Bronchial epithelial cell (primary cell): Measurements from ENCODE around the gene PI4KA. TPM values are rescaled to one million over a fixed set of nuclear protein-coding genes. Genes with fewer than 3 reads are reported as not detected.
"Not testable (repeated sequence)": the region's sequence is repeated elsewhere in the genome, so short reads cannot be mapped to it uniquely, and the experiment has no call there.

Source experiments
- DNase-seq: peaks from one replicate; pipeline ENCODE4 v3.0.0-alpha.2; 2010; ENCODE audit warnings: low read depth
- FAIRE-seq: peaks from 2 replicates; lab custom pipeline; 2011; peaks lifted over from hg19 to GRCh38; lab: Jason Lieb, UNC
- H3K27me3 ChIP-seq: 2 replicates; pipeline ENCODE4 v1.5.1; 2011; ENCODE audit warnings: low read length; ENCODE audit not compliant: control insufficient read depth, insufficient read depth
- H3K36me3 ChIP-seq: 2 replicates; pipeline ENCODE4 v1.5.1; 2011; ENCODE audit warnings: low read length; ENCODE audit not compliant: control insufficient read depth, insufficient read depth
- H3K4me3 ChIP-seq: 2 replicates; pipeline ENCODE4 v1.5.1; 2011; ENCODE audit warnings: mild to moderate bottlenecking, low read depth, low read length, control low read depth
- CTCF ChIP-seq: IDR thresholded peaks from 2 replicates; pipeline ENCODE4 v1.5.1; 2011; ENCODE audit warnings: mild to moderate bottlenecking, moderate library complexity, low read length, control low read depth, inconsistent platforms; ENCODE audit not compliant: insufficient read depth, severe bottlenecking
- total RNA-seq: library from RNA; depleted of rRNA; stranded (reverse); fragments of >200 nt; gene quantifications from 2 replicates; pipeline ENCODE4 v1.2.1, GENCODE V29; 2014

The PI4KA gene
- total RNA-seq, 1 donor from 2014 or later: 9.5 TPM

DNA sequence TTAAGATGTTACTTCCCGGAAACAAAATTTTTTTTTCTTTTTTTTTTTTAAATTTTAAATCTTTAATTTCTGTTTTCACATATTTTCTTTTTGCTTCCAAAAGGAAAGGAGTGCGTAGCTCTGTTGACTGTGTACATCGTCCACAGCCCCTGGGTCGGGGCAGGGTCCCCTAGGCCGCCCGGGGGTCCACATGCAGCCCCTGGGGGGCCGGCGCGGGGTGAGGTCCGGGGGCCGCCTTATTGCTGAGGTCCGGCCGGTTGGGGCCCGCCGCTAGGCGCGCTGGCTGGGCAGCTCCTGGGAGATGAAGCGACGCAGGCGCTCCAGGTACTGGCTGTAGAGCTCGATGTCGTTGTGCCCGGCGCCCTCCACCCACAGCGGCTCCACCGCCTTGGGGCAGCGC is 191.1 kb downstream of the PI4KA start:
- not testable (repeated sequence) for H3K4me3 ChIP-seq, H3K36me3 ChIP-seq, H3K27me3 ChIP-seq, DNase-seq, FAIRE-seq

DNA sequence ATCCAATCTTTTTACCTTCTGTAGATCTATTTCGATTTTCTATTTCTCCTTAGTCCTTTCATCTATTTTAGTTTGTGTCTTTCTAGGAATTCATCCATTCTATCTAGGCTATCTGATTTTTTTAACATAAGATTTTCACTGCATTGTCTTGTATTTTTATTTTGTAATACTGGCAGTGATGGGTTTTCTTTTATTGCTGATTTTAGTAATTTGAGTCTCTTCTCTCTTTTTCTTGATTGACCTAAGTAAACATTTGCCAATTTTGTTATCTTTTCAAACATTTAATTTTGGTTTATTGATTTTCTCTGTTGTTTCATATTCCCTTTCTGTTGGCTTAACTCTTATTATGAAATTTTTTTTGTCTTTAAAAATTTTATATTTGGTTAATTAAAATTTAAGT is 192.1 kb downstream of the PI4KA start:
- FAIRE-seq (no peak), DNase-seq (no peak)
- H3K36me3 ChIP-seq: no peaks in the 10 kb centered on the region
- H3K4me3 ChIP-seq: no peak overlapping the region
- no peaks in the 10 kb centered on the region for H3K27me3 ChIP-seq
- TF ChIP-seq CTCF: no peak

GRCh38 chr22:20664594-20664959 is 194.0 kb downstream of the PI4KA start:
- H3K27me3 ChIP-seq: no peaks in the 10 kb centered on the region
- H3K36me3 ChIP-seq: no peaks in the 10 kb centered on the region
- no peak for DNase-seq
- no peak for FAIRE-seq
- H3K4me3 ChIP-seq: no peak overlapping the region
- no peak for TF ChIP-seq CTCF

DNA sequence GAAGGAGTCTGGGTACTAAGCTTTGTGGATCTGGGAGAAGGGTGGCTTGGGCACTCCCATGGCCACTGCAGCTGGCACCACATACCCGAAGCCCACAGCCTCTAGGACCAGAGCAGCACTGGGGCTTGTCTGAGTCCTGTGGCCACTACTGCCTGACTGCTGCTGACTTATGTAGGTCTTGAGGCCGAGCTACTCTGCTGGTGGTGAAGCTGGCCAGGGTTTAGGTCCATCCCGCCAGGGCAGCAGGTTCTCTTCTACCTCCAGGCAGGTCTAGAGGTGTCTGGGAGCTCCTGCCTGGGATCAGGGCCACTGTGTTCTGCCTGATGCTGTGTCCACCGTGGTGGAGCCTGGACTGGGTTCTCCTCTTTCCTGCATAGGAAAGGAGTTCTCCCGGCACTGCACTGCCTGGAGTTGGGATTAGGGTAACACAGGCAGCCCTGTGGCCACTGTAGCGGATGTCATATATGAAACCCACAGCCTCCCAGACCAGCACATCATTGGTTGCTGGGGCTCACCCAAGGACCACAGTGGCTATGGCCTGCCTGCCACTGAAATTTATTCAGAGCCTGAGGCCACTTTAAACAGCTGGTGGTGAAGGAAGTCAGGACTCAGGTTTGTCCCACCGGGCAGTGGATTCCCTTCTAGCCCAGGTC is 194.5 kb downstream of the PI4KA start:
- FAIRE-seq: no peak

GRCh38 chr22:20663137-20663828 is 195.3 kb downstream of the PI4KA start:
- no peak for FAIRE-seq
- TF ChIP-seq CTCF: no peak

More for the DNA sequence above, 194.5 kb downstream of the PI4KA start:
- Histone ChIP-seq H3K4me3 (no peak overlapping the region), H3K27me3 (no peaks in the 10 kb centered on the region), H3K36me3 (no peaks in the 10 kb centered on the region)
- no peak for DNase-seq
- TF ChIP-seq CTCF: no peak

DNA sequence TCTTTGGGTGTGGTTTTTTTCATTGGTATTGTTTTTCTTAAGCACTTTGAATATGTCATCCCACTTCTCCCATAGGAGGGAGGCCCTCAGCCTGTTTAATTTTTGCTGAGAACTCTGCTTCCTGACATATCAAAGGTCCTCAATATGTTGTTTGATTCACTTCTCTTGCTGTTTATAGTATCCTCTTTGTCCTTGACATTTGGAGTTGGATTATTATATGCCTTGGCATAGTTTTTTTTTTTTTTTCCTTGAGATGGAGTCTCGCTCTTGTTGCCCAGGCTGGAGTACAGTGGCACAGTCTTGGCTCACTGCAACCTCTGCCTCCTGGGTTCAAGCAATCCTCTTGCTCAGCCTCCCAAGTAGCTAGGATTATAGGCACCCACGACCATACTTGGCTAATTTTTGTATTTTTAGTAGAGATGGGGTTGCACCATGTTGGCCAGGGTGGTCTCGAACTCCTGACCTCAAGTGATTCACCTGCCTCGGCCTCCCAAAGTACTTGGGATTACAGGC is 196.0 kb downstream of the PI4KA start:
- not testable (repeated sequence) for H3K4me3 ChIP-seq, H3K27me3 ChIP-seq, H3K36me3 ChIP-seq, DNase-seq, FAIRE-seq

More at GRCh38 chr22:20663137-20663828, 195.3 kb downstream of the PI4KA start:
- peak; percentile 95 for DNase-seq
- Histone ChIP-seq H3K36me3 (no peaks in the 10 kb centered on the region), H3K4me3 (no peak overlapping the region), H3K27me3 (no peaks in the 10 kb centered on the region)
